Mesenchymal stem cell (in vitro differentiated cells and primary cell): ENCODE data around the gene CAMK2G.
A peak's percentile ranks its signal among the peaks of the same experiment; 100 is the strongest.

ENCODE experiments used
- DNase-seq: peaks from one replicate; pipeline ENCODE4 v3.0.0-alpha.2; 2013
- H2AFZ ChIP-seq: one replicate; pipeline ENCODE4 v1.6.1; 2013; ENCODE audit warnings: low read depth, mild to moderate bottlenecking, control low read depth, inconsistent platforms, low read length, moderate library complexity
- H2AK5ac ChIP-seq: 2 replicates; pipeline ENCODE4 v1.6.1; 2013; ENCODE audit warnings: low read length, moderate library complexity, mild to moderate bottlenecking, inconsistent platforms; ENCODE audit not compliant: severe bottlenecking
- H2BK120ac ChIP-seq: one replicate; pipeline ENCODE4 v1.6.1; 2013; ENCODE audit warnings: low read depth, mild to moderate bottlenecking, inconsistent platforms, low read length, moderate library complexity
- H2BK12ac ChIP-seq, 2 experiments: one replicate each; pipeline ENCODE4 v1.6.1; 2013; ENCODE audit warnings: inconsistent platforms in 2 of 2, low read length in 2 of 2, mild to moderate bottlenecking in 2 of 2, moderate library complexity in 2 of 2, control low read depth in 1 of 2
- H2BK15ac ChIP-seq: one replicate; pipeline ENCODE4 v1.6.1; 2013; ENCODE audit warnings: mild to moderate bottlenecking, low read depth, inconsistent platforms; ENCODE audit not compliant: poor library complexity, severe bottlenecking
- H2BK5ac ChIP-seq: 2 replicates; pipeline ENCODE4 v1.6.1; 2013; ENCODE audit warnings: low read depth, mild to moderate bottlenecking, low read length, control low read depth, inconsistent platforms; ENCODE audit not compliant: poor library complexity, severe bottlenecking
- H3K14ac ChIP-seq, 2 experiments: one replicate each; pipeline ENCODE4 v1.6.1; 2013; ENCODE audit warnings: inconsistent platforms in 2 of 2, low read length in 2 of 2, control low read depth in 1 of 2, mild to moderate bottlenecking in 1 of 2, moderate library complexity in 1 of 2
- H3K18ac ChIP-seq, 2 experiments: one replicate each; pipeline ENCODE4 v1.6.1; 2013; ENCODE audit warnings: inconsistent platforms in 2 of 2, low read length in 2 of 2, control low read depth in 1 of 2, low read depth in 1 of 2, mild to moderate bottlenecking in 1 of 2
- H3K23ac ChIP-seq, 2 experiments: one replicate each; pipeline ENCODE4 v1.6.1; 2013; ENCODE audit warnings: inconsistent platforms in 2 of 2, low read length in 2 of 2, mild to moderate bottlenecking in 2 of 2, moderate library complexity in 2 of 2, control low read depth in 1 of 2
- H3K27ac ChIP-seq: 2 replicates; pipeline ENCODE4 v1.5.1; 2013; ENCODE audit warnings: mild to moderate bottlenecking, moderate library complexity, low read length, control low read depth, inconsistent platforms; ENCODE audit not compliant: poor library complexity, severe bottlenecking
- H3K27me3 ChIP-seq, 2 experiments: 2 replicates each; pipeline versions ENCODE4 v1.6.1 to v1.7.0; 2013; ENCODE audit warnings: low read length in 2 of 2, mild to moderate bottlenecking in 2 of 2, moderate library complexity in 2 of 2, control low read depth in 1 of 2, inconsistent platforms in 1 of 2; ENCODE audit not compliant: control insufficient read depth in 1 of 2, insufficient read depth in 1 of 2
- H3K36me3 ChIP-seq, 2 experiments: 2 replicates each; pipeline versions ENCODE4 v1.6.1 to v1.7.0; 2013; ENCODE audit warnings: low read length in 2 of 2, control low read depth in 1 of 2, inconsistent platforms in 1 of 2, low read depth in 1 of 2, mild to moderate bottlenecking in 1 of 2; ENCODE audit not compliant: insufficient read depth in 2 of 2, control insufficient read depth in 1 of 2
- H3K4ac ChIP-seq, 2 experiments: one replicate each; pipeline ENCODE4 v1.6.1; 2013; ENCODE audit warnings: inconsistent platforms in 2 of 2, low read length in 2 of 2, mild to moderate bottlenecking in 2 of 2, moderate library complexity in 2 of 2, control low read depth in 1 of 2, low read depth in 1 of 2
- H3K4me1 ChIP-seq: 2 replicates; pipeline ENCODE4 v1.6.1; 2013; ENCODE audit warnings: low read depth, low read length, control low read depth; ENCODE audit not compliant: control insufficient read depth, insufficient read depth
- H3K4me2 ChIP-seq: 2 replicates; pipeline ENCODE4 v1.6.1; 2013; ENCODE audit warnings: low read length, mild to moderate bottlenecking, inconsistent platforms; ENCODE audit not compliant: poor library complexity, severe bottlenecking
- H3K4me3 ChIP-seq, 2 experiments: 2 replicates each; pipeline versions ENCODE4 v1.5.1 to v1.7.0; 2013; ENCODE audit warnings: low read length in 2 of 2, mild to moderate bottlenecking in 2 of 2, control low read depth in 1 of 2, low read depth in 1 of 2; ENCODE audit not compliant: insufficient read depth in 1 of 2
- H3K79me1 ChIP-seq: replicated peaks from 2 replicates; pipeline ENCODE4 v1.6.1; 2013; ENCODE audit warnings: mild to moderate bottlenecking, control low read depth, low read length, inconsistent platforms; ENCODE audit not compliant: poor library complexity, severe bottlenecking
- H3K9ac ChIP-seq: 2 replicates; pipeline ENCODE4 v1.7.0; 2013; ENCODE audit warnings: mild to moderate bottlenecking, low read length, moderate library complexity
- H3K9me3 ChIP-seq: 2 replicates; pipeline ENCODE4 v1.7.0; 2013; ENCODE audit warnings: mild to moderate bottlenecking, low read length; ENCODE audit not compliant: control insufficient read depth
- H4K8ac ChIP-seq: one replicate; pipeline ENCODE4 v1.6.1; 2013; ENCODE audit warnings: inconsistent platforms, mild to moderate bottlenecking, low read length, moderate library complexity
- H4K91ac ChIP-seq: one replicate; pipeline ENCODE4 v1.6.1; 2013; ENCODE audit warnings: mild to moderate bottlenecking, low read length, inconsistent platforms
- WGBS: methylation state at CpG from one replicate; pipeline ENCODE4 v1.1.7; 2013; ENCODE audit warnings: mixed read lengths; 5-methylcytosine and 5-hydroxymethylcytosine counted together

Gene CAMK2G

DNA sequence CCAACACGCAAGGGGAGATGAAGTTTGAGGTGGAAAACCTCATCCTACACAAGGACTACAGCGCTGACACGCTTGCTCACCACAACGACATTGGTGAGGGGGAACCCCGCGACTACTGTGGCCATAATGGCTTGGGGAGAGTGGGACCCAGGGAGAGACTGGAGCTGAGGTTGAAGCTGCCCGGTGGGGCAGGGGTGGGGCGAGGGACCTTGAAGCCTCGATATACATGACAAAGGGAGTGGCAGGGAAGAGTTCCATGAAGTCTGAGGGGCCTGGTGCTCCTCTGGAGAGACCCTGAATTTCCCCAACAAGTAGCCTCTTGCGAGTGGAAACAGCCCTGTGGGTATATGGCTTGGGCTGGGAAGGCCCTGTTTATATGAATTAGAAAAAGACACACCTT is 39.7 kb upstream of the CAMK2G start:
- Histone ChIP-seq H3K27me3 (no peaks in the 10 kb centered on the region), H2BK120ac (no peak overlapping the region), H3K23ac (peak overlapping the region in 1 of 2 experiments; percentile 95), H2BK15ac (peak overlapping the region; percentile 26), H3K4me1 (peaks cover 40% of the 10 kb centered on the region), H2AK5ac (no peak overlapping the region), H2BK12ac (peak overlapping the region in 1 of 2 experiments; percentile 37), H2BK5ac (no peak overlapping the region), H3K9me3 (no peaks in the 10 kb centered on the region), H3K36me3 (peaks cover 51 to 59% of the 10 kb centered on the region in 2 experiments), H3K4me3 (peak overlapping the region in 1 of 2 experiments; percentile 90), H3K14ac (peak overlapping the region in 1 of 2 experiments; percentile 50), H3K27ac (peak overlapping the region; percentile 6), H3K18ac (peak overlapping the region; percentile 23 to 79), H4K91ac (peak overlapping the region; percentile 6), H3K9ac (peak overlapping the region; percentile 89), H3K4me2 (peak overlapping the region; percentile 52), H3K4ac (peak overlapping the region in 1 of 2 experiments; percentile 48), H4K8ac (no peak overlapping the region), H2AFZ (no peak overlapping the region), H3K79me1 (no peaks in the 10 kb centered on the region)
- peak; percentile 27 for DNase-seq
- WGBS: 69% methylated on average over 9 of the region's 10 CpGs

DNA sequence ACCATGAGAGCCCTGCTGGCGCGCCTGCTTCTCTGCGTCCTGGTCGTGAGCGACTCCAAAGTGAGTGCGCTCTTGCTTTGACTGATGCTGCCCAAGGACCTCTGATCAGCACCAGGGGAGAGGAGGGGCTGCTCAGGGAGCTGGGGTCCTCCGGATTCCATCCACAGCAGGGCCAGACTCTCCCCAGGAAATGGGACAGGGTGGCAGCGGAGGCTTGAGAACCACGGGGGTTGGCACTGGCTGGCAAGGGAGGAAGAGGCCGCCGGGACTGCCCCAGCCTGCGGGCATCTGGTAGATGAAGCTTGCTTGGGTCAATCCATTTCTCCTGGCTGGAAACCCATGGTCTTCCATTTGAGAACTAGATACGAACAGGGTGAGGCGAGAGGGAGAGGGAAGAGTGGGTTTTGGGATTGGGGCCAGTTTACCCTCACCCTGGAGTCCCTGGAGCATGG is 37.2 kb upstream of the CAMK2G start:
- peaks cover 41 to 48% of the 10 kb centered on the region in 2 experiments for H3K36me3 ChIP-seq
- peak overlapping the region in 1 of 2 experiments; percentile 45 for H2BK12ac ChIP-seq
- no peaks in the 10 kb centered on the region for H3K79me1 ChIP-seq
- peak overlapping the region; percentile 85 for H3K4me2 ChIP-seq
- 6% methylated on average over 14 of the region's 14 CpGs for WGBS
- no peak overlapping the region for H2AFZ ChIP-seq
- peak overlapping the region; percentile 62 to 73 for H3K4ac ChIP-seq
- H3K23ac ChIP-seq: peak overlapping the region in 1 of 2 experiments; percentile 29
- peak overlapping the region; percentile 83 for H3K27ac ChIP-seq
- H3K18ac ChIP-seq: peak overlapping the region; percentile 72 to 94
- peak overlapping the region; percentile 60 to 61 for H3K14ac ChIP-seq
- peak overlapping the region; percentile 82 for H4K8ac ChIP-seq
- peak overlapping the region; percentile 95 for H2BK120ac ChIP-seq
- DNase-seq: peak; percentile 65
- peaks cover 45% of the 10 kb centered on the region for H3K4me1 ChIP-seq
- H3K4me3 ChIP-seq: peak overlapping the region; percentile 71 to 90
- H2BK5ac ChIP-seq: peak overlapping the region; percentile 48
- H3K27me3 ChIP-seq: no peaks in the 10 kb centered on the region
- H2AK5ac ChIP-seq: no peak overlapping the region
- H4K91ac ChIP-seq: peak overlapping the region; percentile 92
- H3K9ac ChIP-seq: peak overlapping the region; percentile 89
- peak overlapping the region; percentile 46 for H2BK15ac ChIP-seq
- no peaks in the 10 kb centered on the region for H3K9me3 ChIP-seq

DNA sequence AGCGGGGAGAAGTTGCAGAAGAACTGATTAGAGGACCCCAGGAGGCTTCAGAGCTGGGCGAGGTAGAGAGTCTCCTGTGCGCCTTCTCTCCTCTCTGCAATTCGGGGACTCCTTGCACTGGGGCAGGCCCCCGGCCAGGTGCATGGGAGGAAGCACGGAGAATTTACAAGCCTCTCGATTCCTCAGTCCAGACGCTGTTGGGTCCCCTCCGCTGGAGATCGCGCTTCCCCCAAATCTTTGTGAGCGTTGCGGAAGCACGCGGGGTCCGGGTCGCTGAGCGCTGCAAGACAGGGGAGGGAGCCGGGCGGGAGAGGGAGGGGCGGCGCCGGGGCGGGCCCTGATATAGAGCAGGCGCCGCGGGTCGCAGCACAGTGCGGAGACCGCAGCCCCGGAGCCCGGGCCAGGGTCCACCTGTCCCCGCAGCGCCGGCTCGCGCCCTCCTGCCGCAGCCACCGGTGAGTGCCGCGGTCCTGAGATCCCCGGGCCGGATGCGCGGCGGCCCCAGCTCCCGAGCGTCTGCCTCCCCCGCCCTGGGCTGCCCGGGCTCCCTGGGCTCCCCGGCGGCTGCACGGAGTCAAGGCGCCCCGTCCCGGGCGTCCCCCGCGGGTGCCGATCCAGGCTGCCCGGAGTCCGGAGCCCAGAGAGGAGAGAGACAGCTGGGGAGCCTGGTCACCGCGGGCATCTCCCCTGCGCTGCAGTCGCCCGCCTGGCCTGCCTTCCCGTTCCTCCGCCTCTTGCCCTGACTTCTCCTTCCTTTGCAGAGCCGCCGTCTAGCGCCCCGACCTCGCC is 36.6 kb upstream of the CAMK2G start, which contains the start of gene PLAU:
Gene PLAU, plus strand, starts transcription at position 369 of the 789 bp plus-strand sequence. CDS start 424 bp downstream, outside the sequence.
- under 1% methylated on average over 67 of the region's 74 CpGs for WGBS
- H4K8ac ChIP-seq: peak within 1 kb of the TSS; percentile 93
- H3K23ac ChIP-seq: peak within 1 kb of the TSS in 1 of 2 experiments; percentile 29
- peak within 1 kb of the TSS; percentile 89 for H3K9ac ChIP-seq
- peak within 1 kb of the TSS; percentile 89 to 95 for H2BK12ac ChIP-seq
- peaks cover 50% of the 10 kb centered on the region for H3K4me1 ChIP-seq
- peak within 1 kb of the TSS; percentile 84 for H3K27ac ChIP-seq
- peak within 1 kb of the TSS; percentile 71 to 90 for H3K4me3 ChIP-seq
- no peaks in the 10 kb centered on the region for H3K27me3 ChIP-seq
- no peaks in the 10 kb centered on the region for H3K79me1 ChIP-seq
- H3K4ac ChIP-seq: peak within 1 kb of the TSS; percentile 92 to 98
- H3K36me3 ChIP-seq: peaks cover 35 to 42% of the 10 kb centered on the region in 2 experiments
- H3K14ac ChIP-seq: peak within 1 kb of the TSS; percentile 60 to 66
- peak within 1 kb of the TSS; percentile 23 for H2AK5ac ChIP-seq
- peak within 1 kb of the TSS; percentile 46 for H2BK15ac ChIP-seq
- H4K91ac ChIP-seq: peak within 1 kb of the TSS; percentile 92
- H2BK5ac ChIP-seq: peak within 1 kb of the TSS; percentile 69
- no peaks in the 10 kb centered on the region for H3K9me3 ChIP-seq
- peak; percentile 68 for DNase-seq
- peak within 1 kb of the TSS; percentile 99 for H2BK120ac ChIP-seq
- H2AFZ ChIP-seq: no peak within 1 kb of the TSS
- H3K4me2 ChIP-seq: peak within 1 kb of the TSS; percentile 85
- peak within 1 kb of the TSS; percentile 94 to 95 for H3K18ac ChIP-seq

DNA sequence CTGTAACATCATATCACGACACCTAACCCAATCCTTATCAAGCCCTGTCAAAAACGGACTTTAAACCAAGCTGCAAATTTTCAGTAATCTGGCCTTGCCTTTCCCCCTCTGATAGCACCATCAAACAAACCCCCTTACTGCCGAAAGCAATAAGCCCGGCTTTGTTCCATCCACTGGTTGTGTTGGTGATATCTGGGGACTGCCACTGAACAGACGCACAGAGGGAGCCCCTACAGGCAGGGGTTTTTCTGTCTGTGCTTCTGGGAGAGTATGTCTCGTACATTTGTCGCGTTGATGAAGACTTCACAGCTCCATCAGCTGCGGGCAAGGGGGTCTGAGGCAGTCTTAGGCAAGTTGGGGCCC is 36.0 kb upstream of the CAMK2G start:
- Histone ChIP-seq H3K4me2 (peak overlapping the region; percentile 85), H2BK5ac (peak overlapping the region; percentile 69), H2AK5ac (peak overlapping the region; percentile 23), H4K8ac (peak overlapping the region; percentile 93), H3K14ac (peak overlapping the region in 1 of 2 experiments; percentile 66), H3K9me3 (no peaks in the 10 kb centered on the region), H3K4me3 (peak overlapping the region; percentile 71 to 90), H3K18ac (peak overlapping the region; percentile 94 to 95), H3K79me1 (no peaks in the 10 kb centered on the region), H2BK12ac (peak overlapping the region; percentile 89 to 95), H3K23ac (peak overlapping the region in 1 of 2 experiments; percentile 1), H3K4me1 (peaks cover 52% of the 10 kb centered on the region), H2BK120ac (peak overlapping the region; percentile 99), H3K36me3 (peaks cover 29 to 36% of the 10 kb centered on the region in 2 experiments), H3K9ac (peak overlapping the region; percentile 89), H3K27me3 (no peaks in the 10 kb centered on the region), H2AFZ (no peak overlapping the region), H3K27ac (peak overlapping the region; percentile 84), H2BK15ac (peak overlapping the region; percentile 26), H4K91ac (peak overlapping the region; percentile 92), H3K4ac (peak overlapping the region; percentile 92 to 98)
- WGBS: 1% methylated on average over 8 of the region's 9 CpGs
- DNase-seq: peak; percentile 82
